Gastroesophageal sphincter (tissue), 3 donors: Measurements from ENCODE around the gene HLA-E.
"Not testable (repeated sequence)": the region's sequence is repeated elsewhere in the genome, so short reads cannot be mapped to it uniquely, and the experiment has no call there.

Experiments
- CTCF ChIP-seq, 4 experiments: fragments of 200-600 bp in 2 of 4; fragments of 450-650 bp in 2 of 4; sonication (generic) in 1 of 4; IDR thresholded peaks; one replicate each; pipeline ENCODE4 v1.5.1; 2017 to 2019; ENCODE audit warnings: antibody characterized with exemption in 4 of 4, mild to moderate bottlenecking in 2 of 4, moderate library complexity in 2 of 4
- EP300 ChIP-seq: sonication (generic); formaldehyde crosslinking; IDR thresholded peaks from one replicate; pipeline ENCODE4 v1.6.1; 2017; ENCODE audit warnings: antibody characterized with exemption, mild to moderate bottlenecking
- POLR2A ChIP-seq, 2 donors: fragments of 450-650 bp; IDR thresholded peaks; one replicate each; pipeline ENCODE4 v1.6.1; 2017; ENCODE audit warnings: antibody characterized with exemption in 2 of 2, mild to moderate bottlenecking in 2 of 2, moderate library complexity in 1 of 2
- POLR2AphosphoS5 ChIP-seq: sonication (generic); formaldehyde crosslinking; IDR thresholded peaks from one replicate; pipeline ENCODE4 v1.6.1; 2017; ENCODE audit warnings: antibody characterized with exemption

GRCh38 chr6:30516754-30517076 lies 27.4 kb downstream of the HLA-E start:
- TF ChIP-seq CTCF (IDR thresholded peaks at IDR 0.05); POLR2A (IDR thresholded peaks at IDR 0.05); POLR2AphosphoS5; EP300: not testable (repeated sequence)
